ENCODE results near the gene UBTF. TPM values are rescaled to one million over a fixed set of nuclear protein-coding genes. Genes with fewer than 3 reads are reported as not detected.

The UBTF gene
- total and polyA plus RNA-seq, 9 of the 15 experiments (the other 6 are each of a cell fraction or from before 2014, with no cell fraction given), result 1.2 to 113 (median 83.6) TPM

DNA sequence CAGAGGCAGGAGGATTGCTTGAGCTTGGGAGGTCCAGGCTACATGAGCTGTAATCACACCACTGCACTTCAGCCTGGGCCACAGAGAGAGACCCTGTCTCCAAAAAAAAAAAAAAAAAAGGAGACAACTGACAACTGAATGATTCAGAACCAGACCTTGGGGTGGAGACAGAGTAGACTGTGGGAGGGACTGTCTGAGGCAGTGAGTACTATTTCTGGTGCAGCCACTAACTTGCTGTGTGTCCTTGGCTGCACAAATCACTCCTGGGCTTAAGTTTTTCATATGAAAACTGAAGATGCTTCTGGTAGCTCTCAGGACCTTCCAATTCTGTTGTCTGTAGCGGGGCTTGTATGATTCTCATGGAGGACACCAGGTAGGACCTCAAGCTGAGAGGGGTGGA lies 43.2 kb downstream of the UBTF start (continued):
- TF ChIP-seq HNRNPL (IDR thresholded peaks at IDR 0.05; ENCODE audit: low read depth, low read length) (no peak), XRCC4 (IDR thresholded peaks at IDR 0.05; ENCODE audit: extremely low read depth, insufficient read depth, insufficient read length) (no peak), IFI16 (CRISPR knock-in tag; IDR thresholded peaks at IDR 0.05) (no peak), CBX8 (IDR thresholded peaks at IDR 0.05; ENCODE audit: borderline replicate concordance, extremely low read depth, low read depth, low read length, poor library complexity, severe bottlenecking) (no peak), YBX1 (IDR thresholded peaks at IDR 0.05) (no peak), DDX20 (tag; IDR thresholded peaks at IDR 0.05; ENCODE audit: low read depth) (no peak)
- TF ChIP-seq, protein P1, sequence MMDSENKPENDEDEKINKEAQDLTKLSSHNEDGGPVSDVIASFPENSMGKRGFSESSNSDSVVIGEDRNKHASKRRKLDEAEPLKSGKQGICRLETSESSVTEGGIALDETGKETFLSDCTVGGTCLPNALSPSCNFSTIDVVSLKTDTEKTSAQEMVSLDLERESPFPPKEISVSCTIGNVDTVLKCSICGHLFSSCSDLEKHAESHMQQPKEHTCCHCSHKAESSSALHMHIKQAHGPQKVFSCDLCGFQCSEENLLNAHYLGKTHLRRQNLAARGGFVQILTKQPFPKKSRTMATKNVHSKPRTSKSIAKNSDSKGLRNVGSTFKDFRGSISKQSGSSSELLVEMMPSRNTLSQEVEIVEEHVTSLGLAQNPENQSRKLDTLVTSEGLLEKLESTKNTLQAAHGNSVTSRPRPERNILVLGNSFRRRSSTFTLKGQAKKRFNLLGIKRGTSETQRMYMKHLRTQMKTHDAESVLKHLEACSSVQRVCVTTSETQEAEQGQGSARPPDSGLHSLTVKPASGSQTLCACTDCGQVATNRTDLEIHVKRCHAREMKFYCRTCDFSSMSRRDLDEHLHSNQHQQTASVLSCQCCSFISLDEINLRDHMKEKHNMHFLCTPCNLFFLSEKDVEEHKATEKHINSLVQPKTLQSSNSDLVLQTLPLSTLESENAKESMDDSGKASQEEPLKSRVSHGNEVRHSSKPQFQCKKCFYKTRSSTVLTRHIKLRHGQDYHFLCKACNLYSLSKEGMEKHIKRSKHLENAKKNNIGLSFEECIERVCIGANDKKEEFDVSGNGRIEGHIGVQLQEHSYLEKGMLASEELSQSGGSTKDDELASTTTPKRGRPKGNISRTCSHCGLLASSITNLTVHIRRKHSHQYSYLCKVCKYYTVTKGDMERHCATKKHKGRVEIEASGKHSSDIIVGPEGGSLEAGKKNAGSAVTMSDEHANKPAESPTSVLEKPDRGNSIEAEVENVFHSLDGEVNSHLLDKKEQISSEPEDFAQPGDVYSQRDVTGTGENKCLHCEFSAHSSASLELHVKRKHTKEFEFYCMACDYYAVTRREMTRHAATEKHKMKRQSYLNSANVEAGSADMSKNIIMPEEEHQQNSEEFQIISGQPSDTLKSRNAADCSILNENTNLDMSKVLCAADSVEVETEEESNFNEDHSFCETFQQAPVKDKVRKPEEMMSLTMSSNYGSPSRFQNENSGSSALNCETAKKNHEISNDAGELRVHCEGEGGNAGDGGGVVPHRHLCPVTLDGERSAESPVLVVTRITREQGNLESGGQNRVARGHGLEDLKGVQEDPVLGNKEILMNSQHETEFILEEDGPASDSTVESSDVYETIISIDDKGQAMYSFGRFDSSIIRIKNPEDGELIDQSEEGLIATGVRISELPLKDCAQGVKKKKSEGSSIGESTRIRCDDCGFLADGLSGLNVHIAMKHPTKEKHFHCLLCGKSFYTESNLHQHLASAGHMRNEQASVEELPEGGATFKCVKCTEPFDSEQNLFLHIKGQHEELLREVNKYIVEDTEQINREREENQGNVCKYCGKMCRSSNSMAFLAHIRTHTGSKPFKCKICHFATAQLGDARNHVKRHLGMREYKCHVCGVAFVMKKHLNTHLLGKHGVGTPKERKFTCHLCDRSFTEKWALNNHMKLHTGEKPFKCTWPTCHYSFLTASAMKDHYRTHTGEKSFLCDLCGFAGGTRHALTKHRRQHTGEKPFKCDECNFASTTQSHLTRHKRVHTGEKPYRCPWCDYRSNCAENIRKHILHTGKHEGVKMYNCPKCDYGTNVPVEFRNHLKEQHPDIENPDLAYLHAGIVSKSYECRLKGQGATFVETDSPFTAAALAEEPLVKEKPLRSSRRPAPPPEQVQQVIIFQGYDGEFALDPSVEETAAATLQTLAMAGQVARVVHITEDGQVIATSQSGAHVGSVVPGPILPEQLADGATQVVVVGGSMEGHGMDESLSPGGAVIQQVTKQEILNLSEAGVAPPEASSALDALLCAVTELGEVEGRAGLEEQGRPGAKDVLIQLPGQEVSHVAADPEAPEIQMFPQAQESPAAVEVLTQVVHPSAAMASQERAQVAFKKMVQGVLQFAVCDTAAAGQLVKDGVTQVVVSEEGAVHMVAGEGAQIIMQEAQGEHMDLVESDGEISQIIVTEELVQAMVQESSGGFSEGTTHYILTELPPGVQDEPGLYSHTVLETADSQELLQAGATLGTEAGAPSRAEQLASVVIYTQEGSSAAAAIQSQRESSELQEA (IDR thresholded peaks at IDR 0.05; ENCODE audit: low read depth), result no peak

Measured in K562 (cell line).